Measurements from ENCODE around the gene BRMS1L.

BRMS1L gene

GRCh38 chr14:35865611-35866324 is 39.6 kb downstream of the BRMS1L start:
- no peak for DNase-seq (ENCODE audit: low read depth)

DNA sequence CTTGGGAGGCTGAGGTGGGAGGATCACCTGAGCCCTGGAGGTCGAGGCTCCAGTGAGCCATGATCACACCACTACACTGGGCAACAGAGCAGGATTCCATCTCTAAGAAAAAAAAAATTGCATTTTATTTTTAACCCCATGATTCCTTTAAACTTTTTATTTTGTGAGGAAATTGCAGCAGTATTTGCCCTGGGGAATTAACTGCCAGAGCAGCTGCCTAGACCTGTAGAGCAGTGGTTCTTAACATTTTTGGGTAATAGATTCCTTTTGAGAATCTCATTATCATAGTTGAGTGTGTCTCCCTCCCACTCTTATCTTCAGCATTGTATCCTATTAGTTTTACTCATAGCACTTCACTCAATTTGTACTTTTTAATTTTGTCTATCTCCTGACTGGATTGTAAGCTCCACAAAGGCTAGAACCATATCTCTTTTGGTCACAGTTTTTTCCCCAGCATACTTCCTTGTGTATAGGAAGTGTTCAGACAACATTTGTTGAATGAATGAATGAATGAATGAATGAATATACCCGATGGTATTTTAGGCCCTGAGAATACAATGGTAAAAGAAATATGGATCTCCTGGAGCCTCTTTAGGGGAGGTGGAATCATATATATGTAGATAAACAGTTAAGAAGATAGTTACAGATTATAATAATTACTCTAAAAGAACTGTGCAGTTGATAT is 40.6 kb downstream of the BRMS1L start:
- no peak for DNase-seq (ENCODE audit: low read depth)

DNA sequence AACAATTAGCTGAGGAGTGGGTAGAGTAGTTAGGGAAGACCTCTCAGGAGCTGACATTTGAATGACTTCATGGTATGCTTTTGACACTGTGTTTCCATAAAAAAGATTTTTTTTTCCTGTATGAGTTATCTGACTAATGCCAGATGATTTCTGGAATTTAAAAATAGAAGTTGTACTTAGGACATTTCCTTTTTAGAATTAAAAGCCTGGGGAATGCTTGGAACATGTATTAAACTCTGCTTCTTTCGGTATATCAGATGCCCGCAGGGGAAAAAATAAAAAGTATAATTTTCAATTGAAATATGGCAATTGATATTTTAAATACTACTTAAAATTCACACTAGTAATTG is 41.1 kb downstream of the BRMS1L start:
- DNase-seq (ENCODE audit: low read depth): no peak

DNA sequence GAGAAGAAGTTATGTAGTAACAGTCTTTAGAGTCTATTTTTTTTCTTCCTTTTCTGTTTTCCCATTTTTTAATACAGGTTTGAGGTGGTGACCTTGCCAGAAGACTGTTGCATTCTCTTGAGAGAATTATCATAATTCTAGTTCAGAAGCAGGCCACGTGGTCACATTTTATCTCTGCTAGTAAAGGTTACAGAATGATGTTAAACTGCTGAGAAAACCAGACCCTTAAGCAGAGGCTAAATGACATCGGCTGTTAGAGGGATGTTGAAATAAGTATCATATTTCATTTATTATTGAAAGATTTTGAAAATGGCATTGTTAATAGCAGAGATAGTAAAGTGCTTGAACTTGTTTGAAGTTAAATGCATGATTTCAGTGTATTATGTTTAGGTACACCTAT is 49.2 kb downstream of the BRMS1L start:
- DNase-seq (ENCODE audit: low read depth): no peak

GRCh38 chr14:35877276-35877675 is 51.1 kb downstream of the BRMS1L start:
- no peak for DNase-seq (ENCODE audit: low read depth)

DNA sequence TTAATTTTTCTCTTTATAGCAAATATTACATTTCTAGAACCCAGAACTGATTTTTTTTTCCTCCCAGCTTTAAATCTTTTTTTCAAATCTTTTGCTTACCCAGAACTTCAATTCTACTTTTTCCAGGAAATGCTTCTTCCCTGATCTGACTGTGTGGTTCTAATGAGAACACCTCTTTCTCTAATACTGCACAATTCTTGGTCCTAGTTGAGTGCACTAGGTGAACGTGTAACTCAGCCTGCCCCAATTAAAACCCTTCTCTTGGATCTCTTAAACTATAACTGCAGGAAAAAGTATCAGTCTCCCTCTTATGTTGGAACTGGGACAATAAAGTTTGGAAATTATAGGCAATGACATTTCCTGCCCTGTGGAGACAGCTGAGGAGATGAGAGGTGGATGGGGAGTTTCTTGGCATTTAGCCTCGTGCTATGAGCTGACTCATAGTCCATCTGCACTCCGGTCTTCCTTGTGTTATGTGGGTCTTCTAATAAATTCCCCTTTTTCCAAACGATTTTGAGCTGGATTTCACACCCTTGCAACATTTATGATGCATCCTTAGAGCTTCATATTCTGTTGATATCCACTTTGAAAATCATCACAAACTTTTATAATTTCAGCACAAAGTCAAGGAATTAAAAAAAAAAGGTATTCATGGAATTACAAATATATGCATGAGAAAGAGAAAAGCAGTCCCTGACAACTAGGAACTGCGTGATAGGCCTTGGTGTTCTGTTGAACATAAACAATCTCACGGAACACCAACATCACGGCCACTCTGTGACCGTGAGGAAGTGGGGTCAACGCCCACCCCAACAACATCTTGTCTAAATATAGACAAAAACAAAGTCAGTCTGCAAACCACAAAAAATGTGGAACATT is 52.4 kb downstream of the BRMS1L start:
- DNase-seq (ENCODE audit: low read depth): peak; percentile 82

- no peak for DNase-seq (ENCODE audit: low read depth)
Measured at GRCh38 chr14:35879151-35879648, 53.1 kb downstream of the BRMS1L start.

DNA sequence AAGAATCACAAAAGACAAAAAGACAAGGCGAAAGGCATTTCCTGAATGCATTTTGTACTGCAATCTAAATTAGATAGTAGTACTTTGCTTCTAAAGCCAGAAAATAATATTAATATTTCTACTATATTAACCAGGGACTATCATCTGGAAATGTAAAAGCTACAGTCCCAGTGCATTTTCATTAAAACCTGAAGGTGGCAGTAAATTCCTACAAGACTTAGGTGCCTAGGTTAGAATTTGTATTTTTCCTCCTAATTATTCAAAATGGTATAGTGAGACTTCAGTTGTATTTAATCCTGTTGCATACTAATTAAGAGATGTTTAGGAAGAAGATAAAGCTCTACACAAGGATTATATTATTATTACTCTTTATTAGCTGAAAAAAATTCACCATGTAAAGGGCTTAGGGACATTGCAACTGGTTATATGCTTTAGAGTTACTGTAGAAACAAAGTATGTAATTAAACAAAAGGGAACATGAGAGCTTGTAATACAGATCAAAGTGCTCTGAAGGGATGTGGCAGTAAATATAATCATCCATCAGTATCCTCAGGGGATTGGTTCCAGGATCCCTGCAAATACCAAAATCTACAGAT is 53.6 kb downstream of the BRMS1L start:
- no peak for DNase-seq (ENCODE audit: low read depth)

DNA sequence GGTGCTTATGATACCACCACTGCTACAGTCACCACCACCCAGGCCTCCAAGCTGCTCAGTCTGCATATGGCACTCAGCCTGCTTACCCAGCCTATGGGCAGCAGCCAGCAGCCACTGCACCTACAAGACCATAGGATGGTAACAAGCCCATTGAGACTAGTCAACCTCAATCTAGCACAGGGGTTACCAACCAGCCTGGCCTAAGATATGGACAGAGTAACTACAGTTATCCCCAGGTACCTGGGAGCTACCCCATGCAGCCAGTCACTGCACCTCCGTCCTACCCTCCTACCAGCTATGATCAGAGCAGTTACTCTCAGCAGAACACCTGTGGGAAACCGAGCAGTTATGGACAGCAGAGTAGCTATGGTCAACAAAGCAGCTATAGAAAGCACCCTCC is 55.1 kb downstream of the BRMS1L start:
- no peak for DNase-seq (ENCODE audit: low read depth)

DNA sequence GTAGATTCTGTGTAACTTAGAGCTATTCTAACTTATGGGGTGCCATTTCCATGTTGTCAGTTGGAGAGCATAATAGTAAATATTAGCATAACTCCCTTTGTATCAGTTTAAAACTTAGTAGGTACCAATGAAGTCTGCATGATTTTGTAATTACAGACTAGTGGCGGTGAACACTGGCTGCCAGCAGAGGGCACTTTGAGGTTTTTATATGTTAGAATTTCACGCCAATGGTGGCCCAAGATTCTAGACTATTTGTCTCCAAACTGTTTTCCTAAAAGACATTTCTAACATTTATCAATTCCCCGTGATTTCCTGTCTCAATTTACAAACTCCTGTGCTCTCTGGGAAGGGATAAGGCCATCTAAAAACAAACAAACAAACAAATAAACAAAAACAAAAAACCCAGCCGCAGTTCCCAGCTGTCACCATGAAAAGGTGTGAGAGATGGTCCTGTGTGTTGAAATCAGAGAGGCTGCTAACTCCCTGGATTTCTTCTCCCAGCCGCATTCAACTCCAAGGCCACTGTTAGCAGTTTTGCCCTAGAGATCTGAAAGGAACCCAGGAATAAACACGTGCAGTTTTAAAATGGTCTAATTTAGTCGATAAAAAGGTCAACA is 57.6 kb downstream of the BRMS1L start:
- DNase-seq (ENCODE audit: low read depth): no peak

- DNase-seq (ENCODE audit: low read depth): no peak
Measured at GRCh38 chr14:35890308-35890707, 64.2 kb downstream of the BRMS1L start.

DNA sequence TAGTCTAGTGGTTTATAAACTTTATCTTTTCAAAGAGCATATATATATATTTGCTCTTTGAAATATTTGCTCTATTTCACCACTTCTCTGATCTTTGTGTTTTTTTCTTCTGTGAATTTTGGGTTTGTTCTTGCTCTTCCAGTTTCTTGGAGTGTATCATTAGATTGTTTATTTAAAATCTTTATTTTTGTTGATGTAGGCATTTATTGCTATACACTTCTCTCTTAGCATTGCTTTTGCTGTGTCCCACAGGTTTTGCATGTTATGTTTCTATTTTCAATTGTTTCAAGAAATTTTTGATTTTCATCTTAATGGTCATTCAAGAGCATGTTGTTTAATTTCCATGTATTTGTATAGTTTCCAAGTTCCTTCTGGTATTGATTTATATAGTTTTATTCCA is 69.1 kb downstream of the BRMS1L start:
- no peak for DNase-seq (ENCODE audit: low read depth)

- DNase-seq (ENCODE audit: low read depth): no peak
Measured at GRCh38 chr14:35897616-35898111, 71.5 kb downstream of the BRMS1L start.

DNA sequence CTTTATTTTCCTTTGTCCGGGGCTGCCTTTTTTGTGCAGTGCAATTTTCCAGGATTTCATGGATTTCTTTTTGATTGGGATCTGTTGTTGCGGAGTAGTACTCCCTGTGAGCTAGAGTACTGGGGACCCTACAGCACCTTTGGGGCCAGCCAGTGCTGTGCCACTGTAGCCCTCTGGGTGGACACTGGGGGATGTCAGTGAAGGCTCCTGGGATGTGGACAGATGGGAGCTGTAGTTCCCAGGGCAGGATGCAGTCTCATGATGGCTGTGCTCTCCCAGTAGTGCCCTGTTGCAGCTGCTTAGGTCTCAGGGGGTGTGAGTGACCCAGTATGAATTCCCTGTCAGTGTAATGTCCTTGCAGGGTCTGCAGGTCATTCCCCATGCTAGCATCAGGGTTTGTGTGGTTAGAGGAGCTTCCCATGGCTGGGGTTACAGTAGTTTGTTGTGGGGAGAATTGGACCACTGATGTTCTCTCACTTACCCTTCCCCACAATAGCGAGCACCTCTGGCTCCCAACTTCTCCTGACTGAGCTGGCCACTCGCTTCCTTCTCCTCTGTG is 72.2 kb downstream of the BRMS1L start:
- no peak for DNase-seq (ENCODE audit: low read depth)

GRCh38 chr14:35900741-35901140 is 74.6 kb downstream of the BRMS1L start:
- no peak for DNase-seq (ENCODE audit: low read depth)

DNA sequence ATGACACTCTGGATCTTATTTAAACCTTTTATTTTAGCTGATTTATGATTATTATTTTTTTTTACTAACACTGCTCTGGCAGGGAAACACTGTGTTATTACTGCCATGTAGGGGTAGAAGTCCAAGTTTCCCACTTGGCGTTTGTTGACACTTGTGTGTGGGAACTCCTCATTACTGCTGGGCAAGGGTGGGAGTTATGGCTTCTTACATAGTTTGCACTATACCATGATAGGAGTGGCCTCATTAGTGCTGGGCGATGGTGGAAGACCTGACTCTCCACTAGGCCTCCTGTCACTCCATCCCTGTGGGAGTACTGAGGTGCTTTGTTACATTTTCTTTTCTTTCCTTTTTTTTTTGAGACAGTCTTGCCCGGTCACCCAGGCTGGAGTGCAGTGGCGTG is 83.5 kb downstream of the BRMS1L start:
- no peak for DNase-seq (ENCODE audit: low read depth)

- DNase-seq (ENCODE audit: low read depth): no peak
Measured at GRCh38 chr14:35910191-35910590, 84.1 kb downstream of the BRMS1L start.

DNA sequence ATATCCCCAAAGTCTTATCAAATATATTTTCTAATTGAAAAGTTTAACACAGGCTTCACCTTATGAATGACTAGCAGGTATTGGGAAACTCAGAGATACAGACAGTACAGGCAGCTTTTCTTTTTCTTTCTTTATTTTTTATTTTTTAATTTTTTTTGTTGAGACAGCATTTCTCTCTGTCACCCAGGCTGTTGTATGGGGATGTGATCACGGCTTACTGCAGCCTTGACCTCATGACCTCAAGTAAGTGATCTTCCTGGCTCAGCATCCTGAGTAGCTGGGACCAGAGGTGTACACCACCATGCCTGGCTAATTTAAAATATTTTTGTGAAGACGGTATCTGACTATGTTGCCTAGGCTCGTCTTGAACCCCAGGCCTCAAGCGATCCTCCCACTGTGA is 85.0 kb downstream of the BRMS1L start:
- DNase-seq (ENCODE audit: low read depth): no peak

DNA sequence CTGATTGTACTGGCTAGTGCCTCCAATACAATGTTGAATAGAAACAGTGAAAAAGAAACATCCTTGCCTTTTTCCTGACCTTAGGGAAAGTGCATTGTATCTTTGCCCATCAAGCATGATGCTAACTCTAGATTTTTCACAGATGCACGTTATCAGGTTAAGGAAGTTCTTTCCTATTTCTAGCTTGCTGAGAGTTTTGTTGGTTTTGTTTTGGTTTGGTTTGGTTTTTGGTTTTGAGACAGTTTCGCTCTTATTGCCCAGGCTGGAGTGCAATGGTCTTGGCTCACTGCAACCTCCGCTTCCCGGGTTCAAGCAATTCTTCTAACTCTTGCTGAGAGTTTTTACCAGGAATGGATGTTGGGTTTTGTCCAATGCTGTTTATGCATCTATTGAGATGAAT is 89.0 kb downstream of the BRMS1L start:
- DNase-seq (ENCODE audit: low read depth): no peak

- no peak for DNase-seq (ENCODE audit: low read depth)
Measured at GRCh38 chr14:35915775-35916174, 89.6 kb downstream of the BRMS1L start.

Measured in HS-5 (cell line).